ENCODE data around the gene HECTD4.
A peak's percentile ranks its signal among the peaks of the same experiment; 100 is the strongest.
"Not testable (repeated sequence)": the region's sequence is repeated elsewhere in the genome, so short reads cannot be mapped to it uniquely, and the experiment has no call there.

HECTD4 gene

GRCh38 chr12:112350593-112351592, 31.3 kb downstream of the HECTD4 start:
- DNase-seq = no peak

GRCh38 chr12:112349431-112349830, 32.8 kb downstream of the HECTD4 start:
- no peak for DNase-seq

- not testable (repeated sequence) for DNase-seq
These were observed 33.3 kb downstream of the HECTD4 start for GRCh38 chr12:112348926-112349325.

GRCh38 chr12:112347581-112347982, 34.6 kb downstream of the HECTD4 start:
- DNase-seq = peak; percentile 74

- no peak for DNase-seq
These were observed 36.0 kb downstream of the HECTD4 start for GRCh38 chr12:112346194-112346593.

GRCh38 chr12:112344220-112344619, 38.0 kb downstream of the HECTD4 start:
- DNase-seq = no peak

- no peak for DNase-seq
These were observed 39.6 kb downstream of the HECTD4 start for GRCh38 chr12:112342587-112342986.

- no peak for DNase-seq
These were observed 41.0 kb downstream of the HECTD4 start for GRCh38 chr12:112341046-112341825.

GRCh38 chr12:112340230-112340629, 42.0 kb downstream of the HECTD4 start:
- DNase-seq = no peak

- not testable (repeated sequence) for DNase-seq
These were observed 47.2 kb downstream of the HECTD4 start for GRCh38 chr12:112334999-112335398.

- DNase-seq = no peak
These were observed 49.2 kb downstream of the HECTD4 start for GRCh38 chr12:112333019-112333418.

- DNase-seq = no peak
These were observed 50.3 kb downstream of the HECTD4 start for GRCh38 chr12:112331886-112332285.

- no peak for DNase-seq
These were observed 51.5 kb downstream of the HECTD4 start for GRCh38 chr12:112330706-112331105.

- DNase-seq = no peak
These were observed 53.6 kb downstream of the HECTD4 start for GRCh38 chr12:112328456-112329124.

- DNase-seq = no peak
These were observed 54.9 kb downstream of the HECTD4 start for GRCh38 chr12:112327209-112327938.

GRCh38 chr12:112325622-112326207, 56.5 kb downstream of the HECTD4 start:
- DNase-seq = no peak

- no peak for DNase-seq
These were observed 57.1 kb downstream of the HECTD4 start for GRCh38 chr12:112325157-112325556.

GRCh38 chr12:112322882-112323547, 59.2 kb downstream of the HECTD4 start:
- no peak for DNase-seq

GRCh38 chr12:112322441-112322840, 59.8 kb downstream of the HECTD4 start:
- DNase-seq = no peak

GRCh38 chr12:112321245-112321644, 61.0 kb downstream of the HECTD4 start:
- DNase-seq = no peak

- no peak for DNase-seq
These were observed 62.8 kb downstream of the HECTD4 start for GRCh38 chr12:112319395-112319794.
